HepG2 (cell line): ENCODE measurements around the gene ATP5MK. TPM values are rescaled to one million over a fixed set of nuclear protein-coding genes. Genes with fewer than 3 reads are reported as not detected.

Source experiments
- ATAC-seq: fragments of 200-7000 bp; cut with Tn5 transposase; 3 replicates; pipeline ENCODE4 v1.9.1; 2020; ENCODE audit warnings: mild to moderate bottlenecking, moderate library complexity
- BruUV-seq: library from RNA; stranded (reverse); fragments of 400-500 nt; replicated peaks from 2 replicates; lab custom pipeline; 2021; lab: Mats Ljungman, UMichigan
- CTCF ChIA-PET: fragments of 300-600 bp; formaldehyde crosslinking; extraction: SDS; loops from one replicate; lab custom pipeline; 2021; ENCODE audit warnings: low total read pairs, inconsistent platforms, low intra/inter-chr PET ratio; lab: Yijun Ruan, JAX
- POLR2A ChIA-PET: fragments of 350-600 bp; sonication (Branson Sonifier 250); formaldehyde crosslinking; loops from one replicate; lab custom pipeline; 2020; ENCODE audit warnings: antibody characterized with exemption, inconsistent platforms; lab: Yijun Ruan, JAX
- DNase-seq: peaks from one replicate; pipeline ENCODE4 v3.0.0-alpha.2; 2015; ENCODE audit warnings: low spot score
- FAIRE-seq: peaks from 3 replicates; lab custom pipeline; 2011; peaks lifted over from hg19 to GRCh38; lab: Jason Lieb, UNC
- H2AFZ ChIP-seq: one replicate; pipeline ENCODE4 v1.6.1; 2011; ENCODE audit warnings: low read length, inconsistent platforms
- H3K27ac ChIP-seq: fragments of 300-600 bp; 3 replicates; pipeline ENCODE4 v1.8.0; 2011; ENCODE audit warnings: mixed run types, mild to moderate bottlenecking, mixed read lengths, low read length, inconsistent platforms; ENCODE audit not compliant: insufficient read depth; ENCODE audit errors: extremely low read length
- H3K27me3 ChIP-seq, 2 experiments: fragments of 200-600 bp in 1 of 2; 2 replicates in 1 of 2; 3 replicates in 1 of 2; pipeline versions ENCODE4 v1.6.0 to v1.8.0; 2011; ENCODE audit warnings: low read length in 2 of 2, mild to moderate bottlenecking in 2 of 2, moderate library complexity in 2 of 2, inconsistent platforms in 1 of 2; ENCODE audit not compliant: insufficient read depth in 2 of 2, control insufficient read depth in 1 of 2
- H3K36me3 ChIP-seq, 2 experiments: fragments of 200-600 bp in 1 of 2; replicated peaks in 1 of 2; 2 replicates in 1 of 2; 3 replicates in 1 of 2; pipeline versions ENCODE4 v1.5.1 to v1.8.0; 2011; ENCODE audit warnings: low read length in 2 of 2, inconsistent platforms in 1 of 2; ENCODE audit not compliant: insufficient read depth in 2 of 2, control insufficient read depth in 1 of 2
- H3K4me1 ChIP-seq: 2 replicates; pipeline ENCODE4 v1.5.1; 2012; ENCODE audit warnings: low read length, inconsistent platforms; ENCODE audit not compliant: insufficient read depth
- H3K4me2 ChIP-seq: 2 replicates; pipeline ENCODE4 v1.6.0; 2011; ENCODE audit warnings: low read depth, low read length, inconsistent platforms
- H3K4me3 ChIP-seq, 3 experiments: fragments of 200-600 bp in 1 of 3; sonication (generic), shearing (Covaris generic) in 1 of 3; replicated peaks in 1 of 3; 2 replicates each; pipeline ENCODE4 v1.5.1; 2011 to 2016; ENCODE audit warnings: low read length in 3 of 3, inconsistent platforms in 2 of 3, low read depth in 2 of 3, mild to moderate bottlenecking in 2 of 3, control low read depth in 1 of 3, mixed read lengths in 1 of 3; ENCODE audit not compliant: insufficient read depth in 1 of 3
- H3K79me2 ChIP-seq: one replicate; pipeline ENCODE4 v1.6.1; 2011; ENCODE audit warnings: low read length, inconsistent platforms; ENCODE audit not compliant: insufficient read depth
- H3K9ac ChIP-seq: 2 replicates; pipeline ENCODE4 v1.6.0; 2011; ENCODE audit warnings: mild to moderate bottlenecking, low read depth, low read length, inconsistent platforms; ENCODE audit not compliant: insufficient read depth
- H3K9me3 ChIP-seq: 2 replicates; pipeline ENCODE4 v1.5.1; 2012; ENCODE audit warnings: mild to moderate bottlenecking, low read length
- H4K20me1 ChIP-seq: 2 replicates; pipeline ENCODE4 v1.6.0; 2011; ENCODE audit warnings: inconsistent platforms, mild to moderate bottlenecking, low read length, moderate library complexity; ENCODE audit not compliant: insufficient read depth
- NFKBIZ ChIP-seq: IDR thresholded peaks from 2 replicates; pipeline ENCODE4 v1.6.1; 2018; ENCODE audit warnings: missing genetic modification reagents, missing compliant biosample characterization
- PHF21A ChIP-seq: sonication (generic); formaldehyde crosslinking; IDR thresholded peaks from 2 replicates; pipeline ENCODE4 v1.5.0; 2020; ENCODE audit warnings: mild to moderate bottlenecking, missing genetic modification reagents
- RARA ChIP-seq: IDR thresholded peaks from 2 replicates; pipeline ENCODE4 v1.6.1; 2016; ENCODE audit warnings: missing genetic modification reagents, missing compliant biosample characterization
- ZNF317 ChIP-seq: sonication (generic); formaldehyde crosslinking; IDR thresholded peaks from 2 replicates; pipeline ENCODE4 v1.5.0; 2020; ENCODE audit warnings: mild to moderate bottlenecking, missing genetic modification reagents
- WGBS: methylation state at CpG from one replicate; pipeline ENCODE4 v1.1.6; 2017; ENCODE audit warnings: low lambda C conversion rate; 5-methylcytosine and 5-hydroxymethylcytosine counted together
- in situ Hi-C: cut with HindIII; loops from 2 replicates; pipeline ENCODE4 v1.10.0; 2017; ENCODE audit warnings: low pct_unique_long_range_greater_than_20kb; ENCODE audit not compliant: extremely low pct_ligation_motif_present
- intact Hi-C: fragments of 100-400 bp; cut with micrococcal nuclease; formaldehyde crosslinking; loops from one replicate; pipeline ENCODE4 v1.10.0; 2022; ENCODE audit not compliant: unreplicated experiment
- polyA plus RNA-seq, 8 experiments: library from polyadenylated mRNA; depleted of rRNA in 3 of 8; stranded (reverse) in 7 of 8; unstranded in 1 of 8; fragments of >200 nt; fragmentation: Illumina TruSeq in 4 of 8; extraction: Trizol in 4 of 8; gene quantifications; 2 replicates each; pipeline versions ENCODE4 v1.2.1 to v1.2.3, GENCODE V29; 2011 to 2016; ENCODE audit warnings: low read depth in 4 of 8, missing spikeins in 1 of 8, mixed read lengths in 1 of 8; ENCODE audit not compliant: insufficient read depth in 1 of 8
- total RNA-seq, 5 experiments: library from RNA; depleted of rRNA; stranded (reverse); fragments of >200 nt; fragmentation: Illumina TruSeq; extraction: Trizol; gene quantifications; 2 replicates each; pipeline ENCODE4 v1.2.3, GENCODE V29; 2016; ENCODE audit warnings: low read depth in 1 of 5
- TF ChIP-seq, protein P1 (sequence below): sonication (generic); formaldehyde crosslinking; conservative IDR thresholded peaks from 2 replicates; pipeline ENCODE4 v1.4.0; 2020; ENCODE audit warnings: missing genetic modification reagents
- TF ChIP-seq, protein P2 (sequence below): sonication (generic); formaldehyde crosslinking; IDR thresholded peaks from 2 replicates; pipeline ENCODE4 v1.4.0; 2020; ENCODE audit warnings: missing genetic modification reagents
- TF ChIP-seq, protein P3 (sequence below): fragments of 450-650 bp; IDR thresholded peaks from 2 replicates; pipeline ENCODE4 v1.6.1; 2017; ENCODE audit warnings: mild to moderate bottlenecking
- TF ChIP-seq, protein P4 (sequence below), 2 experiments: fragments of 450-650 bp in 1 of 2; sonication (generic) in 1 of 2; formaldehyde crosslinking in 1 of 2; IDR thresholded peaks; 2 replicates each; pipeline versions ENCODE4 v1.6.1 to v1.8.0; 2016 to 2022; ENCODE audit warnings: antibody characterized with exemption in 1 of 2, mild to moderate bottlenecking in 1 of 2, missing genetic modification reagents in 1 of 2

Gene ATP5MK
- total and polyA plus RNA-seq, 2 of the 13 experiments (the other 11 are each of a cell fraction or from before 2014, with no cell fraction given) = 312 to 517 TPM

DNA sequence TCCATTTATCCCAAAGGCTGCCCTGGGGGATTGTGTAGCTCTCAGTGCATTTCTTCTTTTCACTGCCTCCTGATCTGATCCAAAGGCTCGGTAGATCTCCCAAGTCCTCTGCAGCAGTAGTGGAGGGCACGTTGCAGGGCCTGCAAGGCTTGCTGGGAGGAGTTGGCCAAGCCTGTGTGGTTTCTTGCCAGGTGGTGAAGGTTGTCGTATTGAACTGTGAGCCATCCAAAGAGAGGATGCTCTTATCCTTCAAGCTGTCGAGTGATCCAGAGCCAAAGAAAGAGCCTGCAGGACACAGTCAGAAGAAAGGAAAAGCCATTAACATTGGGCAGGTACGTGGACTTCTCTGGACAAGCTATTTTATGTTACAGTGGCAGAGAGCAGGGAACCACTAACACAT, 21.3 kb upstream of the ATP5MK start:
- H3K4me3 ChIP-seq = no peak overlapping the region
- FAIRE-seq (no peak), ATAC-seq (no peak), DNase-seq (no peak)
- peaks cover 63 to 88% of the 10 kb centered on the region in 2 experiments for H3K36me3 ChIP-seq
- ChIA-PET CTCF (interaction anchor here (1.9 kb wide), 1 partner anchor 64 kb away, joined by 7 read pairs; no protein-coding TSS in a partner anchor), POLR2A (no interaction called here)
- no peaks in the 10 kb centered on the region for H3K79me2 ChIP-seq
- intact Hi-C loops (loop anchor here (1.0 kb wide), 1 partner anchor 68 kb away; no protein-coding TSS in a partner anchor), in situ Hi-C loops (loop anchor here (5.0 kb wide), 1 partner anchor 65 kb away; no protein-coding TSS in a partner anchor)
- TF ChIP-seq, protein P1, sequence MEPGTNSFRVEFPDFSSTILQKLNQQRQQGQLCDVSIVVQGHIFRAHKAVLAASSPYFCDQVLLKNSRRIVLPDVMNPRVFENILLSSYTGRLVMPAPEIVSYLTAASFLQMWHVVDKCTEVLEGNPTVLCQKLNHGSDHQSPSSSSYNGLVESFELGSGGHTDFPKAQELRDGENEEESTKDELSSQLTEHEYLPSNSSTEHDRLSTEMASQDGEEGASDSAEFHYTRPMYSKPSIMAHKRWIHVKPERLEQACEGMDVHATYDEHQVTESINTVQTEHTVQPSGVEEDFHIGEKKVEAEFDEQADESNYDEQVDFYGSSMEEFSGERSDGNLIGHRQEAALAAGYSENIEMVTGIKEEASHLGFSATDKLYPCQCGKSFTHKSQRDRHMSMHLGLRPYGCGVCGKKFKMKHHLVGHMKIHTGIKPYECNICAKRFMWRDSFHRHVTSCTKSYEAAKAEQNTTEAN (CRISPR knock-in tag) = no peak
- no peak for TF ChIP-seq PHF21A (CRISPR knock-in tag)
- TF ChIP-seq RARA (CRISPR knock-in tag) = no peak
- no peak for TF ChIP-seq ZNF317
- TF ChIP-seq, protein P2, sequence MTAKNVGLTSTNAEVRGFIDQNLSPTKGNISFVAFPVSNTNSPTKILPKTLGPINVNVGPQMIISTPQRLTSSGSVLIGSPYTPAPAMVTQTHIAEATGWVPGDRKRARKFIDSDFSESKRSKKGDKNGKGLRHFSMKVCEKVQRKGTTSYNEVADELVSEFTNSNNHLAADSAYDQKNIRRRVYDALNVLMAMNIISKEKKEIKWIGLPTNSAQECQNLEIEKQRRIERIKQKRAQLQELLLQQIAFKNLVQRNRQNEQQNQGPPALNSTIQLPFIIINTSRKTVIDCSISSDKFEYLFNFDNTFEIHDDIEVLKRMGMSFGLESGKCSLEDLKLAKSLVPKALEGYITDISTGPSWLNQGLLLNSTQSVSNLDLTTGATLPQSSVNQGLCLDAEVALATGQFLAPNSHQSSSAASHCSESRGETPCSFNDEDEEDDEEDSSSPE = no peak
- TF ChIP-seq NFKBIZ (CRISPR knock-in tag) = no peak
- TF ChIP-seq, protein P3, sequence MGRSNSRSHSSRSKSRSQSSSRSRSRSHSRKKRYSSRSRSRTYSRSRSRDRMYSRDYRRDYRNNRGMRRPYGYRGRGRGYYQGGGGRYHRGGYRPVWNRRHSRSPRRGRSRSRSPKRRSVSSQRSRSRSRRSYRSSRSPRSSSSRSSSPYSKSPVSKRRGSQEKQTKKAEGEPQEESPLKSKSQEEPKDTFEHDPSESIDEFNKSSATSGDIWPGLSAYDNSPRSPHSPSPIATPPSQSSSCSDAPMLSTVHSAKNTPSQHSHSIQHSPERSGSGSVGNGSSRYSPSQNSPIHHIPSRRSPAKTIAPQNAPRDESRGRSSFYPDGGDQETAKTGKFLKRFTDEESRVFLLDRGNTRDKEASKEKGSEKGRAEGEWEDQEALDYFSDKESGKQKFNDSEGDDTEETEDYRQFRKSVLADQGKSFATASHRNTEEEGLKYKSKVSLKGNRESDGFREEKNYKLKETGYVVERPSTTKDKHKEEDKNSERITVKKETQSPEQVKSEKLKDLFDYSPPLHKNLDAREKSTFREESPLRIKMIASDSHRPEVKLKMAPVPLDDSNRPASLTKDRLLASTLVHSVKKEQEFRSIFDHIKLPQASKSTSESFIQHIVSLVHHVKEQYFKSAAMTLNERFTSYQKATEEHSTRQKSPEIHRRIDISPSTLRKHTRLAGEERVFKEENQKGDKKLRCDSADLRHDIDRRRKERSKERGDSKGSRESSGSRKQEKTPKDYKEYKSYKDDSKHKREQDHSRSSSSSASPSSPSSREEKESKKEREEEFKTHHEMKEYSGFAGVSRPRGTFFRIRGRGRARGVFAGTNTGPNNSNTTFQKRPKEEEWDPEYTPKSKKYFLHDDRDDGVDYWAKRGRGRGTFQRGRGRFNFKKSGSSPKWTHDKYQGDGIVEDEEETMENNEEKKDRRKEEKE = no peak
- TF ChIP-seq, protein P4, sequence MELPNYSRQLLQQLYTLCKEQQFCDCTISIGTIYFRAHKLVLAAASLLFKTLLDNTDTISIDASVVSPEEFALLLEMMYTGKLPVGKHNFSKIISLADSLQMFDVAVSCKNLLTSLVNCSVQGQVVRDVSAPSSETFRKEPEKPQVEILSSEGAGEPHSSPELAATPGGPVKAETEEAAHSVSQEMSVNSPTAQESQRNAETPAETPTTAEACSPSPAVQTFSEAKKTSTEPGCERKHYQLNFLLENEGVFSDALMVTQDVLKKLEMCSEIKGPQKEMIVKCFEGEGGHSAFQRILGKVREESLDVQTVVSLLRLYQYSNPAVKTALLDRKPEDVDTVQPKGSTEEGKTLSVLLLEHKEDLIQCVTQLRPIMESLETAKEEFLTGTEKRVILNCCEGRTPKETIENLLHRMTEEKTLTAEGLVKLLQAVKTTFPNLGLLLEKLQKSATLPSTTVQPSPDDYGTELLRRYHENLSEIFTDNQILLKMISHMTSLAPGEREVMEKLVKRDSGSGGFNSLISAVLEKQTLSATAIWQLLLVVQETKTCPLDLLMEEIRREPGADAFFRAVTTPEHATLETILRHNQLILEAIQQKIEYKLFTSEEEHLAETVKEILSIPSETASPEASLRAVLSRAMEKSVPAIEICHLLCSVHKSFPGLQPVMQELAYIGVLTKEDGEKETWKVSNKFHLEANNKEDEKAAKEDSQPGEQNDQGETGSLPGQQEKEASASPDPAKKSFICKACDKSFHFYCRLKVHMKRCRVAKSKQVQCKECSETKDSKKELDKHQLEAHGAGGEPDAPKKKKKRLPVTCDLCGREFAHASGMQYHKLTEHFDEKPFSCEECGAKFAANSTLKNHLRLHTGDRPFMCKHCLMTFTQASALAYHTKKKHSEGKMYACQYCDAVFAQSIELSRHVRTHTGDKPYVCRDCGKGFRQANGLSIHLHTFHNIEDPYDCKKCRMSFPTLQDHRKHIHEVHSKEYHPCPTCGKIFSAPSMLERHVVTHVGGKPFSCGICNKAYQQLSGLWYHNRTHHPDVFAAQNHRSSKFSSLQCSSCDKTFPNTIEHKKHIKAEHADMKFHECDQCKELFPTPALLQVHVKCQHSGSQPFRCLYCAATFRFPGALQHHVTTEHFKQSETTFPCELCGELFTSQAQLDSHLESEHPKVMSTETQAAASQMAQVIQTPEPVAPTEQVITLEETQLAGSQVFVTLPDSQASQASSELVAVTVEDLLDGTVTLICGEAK (IDR thresholded peaks at IDR 0.05) = no peak
- TF ChIP-seq, protein P4 (CRISPR knock-in tag; IDR thresholded peaks at IDR 0.05) = no peak
- no peaks in the 10 kb centered on the region for H3K27me3 ChIP-seq
- TSS peak; percentile 25 for BruUV-seq
- H3K27ac ChIP-seq = no peak overlapping the region
- H3K4me2 ChIP-seq = no peak overlapping the region
- 89% methylated on average over 5 of the region's 5 CpGs for WGBS
- H3K4me1 ChIP-seq = peaks cover 6% of the 10 kb centered on the region; the same call in 1 of the 2 replicates
- no peak overlapping the region for H2AFZ ChIP-seq
- H4K20me1 ChIP-seq = no peaks in the 10 kb centered on the region
- H3K9ac ChIP-seq = no peak overlapping the region
- H3K9me3 ChIP-seq = no peaks in the 10 kb centered on the region
